Progenitor cell of endocrine pancreas (in vitro differentiated cells): ENCODE measurements around the gene FCN3. TPM values are rescaled to one million over a fixed set of nuclear protein-coding genes. Genes with fewer than 3 reads are reported as not detected.

ENCODE experiments used
- DNase-seq: peaks from one replicate; pipeline ENCODE4 v3.0.0; 2021; ENCODE audit warnings: low spot score; ENCODE audit not compliant: unreplicated experiment
- H3K27ac Mint-ChIP-seq: 2 replicates; pipeline ENCODE4 v1.8.0; 2021; ENCODE audit warnings: mild to moderate bottlenecking, moderate library complexity, mixed read lengths
- H3K27me3 Mint-ChIP-seq: 2 replicates; pipeline ENCODE4 v1.8.0; 2021; ENCODE audit warnings: mixed read lengths
- H3K36me3 Mint-ChIP-seq: 2 replicates; pipeline ENCODE4 v1.8.0; 2022; ENCODE audit warnings: mixed read lengths; ENCODE audit not compliant: insufficient read depth
- H3K4me1 Mint-ChIP-seq: 2 replicates; pipeline ENCODE4 v1.8.0; 2021; ENCODE audit warnings: low read depth, mixed read lengths
- H3K4me3 Mint-ChIP-seq: 2 replicates; pipeline ENCODE4 v1.8.0; 2021; ENCODE audit warnings: low read depth, mild to moderate bottlenecking, moderate library complexity, mixed read lengths
- H3K9me3 Mint-ChIP-seq: 2 replicates; pipeline ENCODE4 v1.8.0; 2021; ENCODE audit warnings: low read depth, mixed read lengths
- CTCF ChIP-seq: fragments of 200-600 bp; sonication (generic); IDR thresholded peaks from one replicate; pipeline ENCODE4 v1.5.0; 2021; ENCODE audit warnings: antibody characterized with exemption, mild to moderate bottlenecking; ENCODE audit not compliant: unreplicated experiment
- total RNA-seq: library from RNA; stranded (reverse); gene quantifications from 2 replicates; pipeline ENCODE4 v1.2.1, GENCODE V29; 2021

Gene FCN3
- total RNA-seq, 1 donor from 2014 or later, result not detected

- no peaks in the 10 kb centered on the region for H3K36me3 Mint-ChIP-seq
- H3K9me3 Mint-ChIP-seq, result no peaks in the 10 kb centered on the region
- peaks cover 9% of the 10 kb centered on the region for H3K4me1 Mint-ChIP-seq
- no peak overlapping the region for H3K27ac Mint-ChIP-seq
- H3K4me3 Mint-ChIP-seq, result no peak overlapping the region
- no peak for TF ChIP-seq CTCF
- H3K27me3 Mint-ChIP-seq, result peaks cover 15% of the 10 kb centered on the region
- DNase-seq, result no peak
Observed at GRCh38 chr1:27394282-27394658, 19.6 kb upstream of the FCN3 start.

GRCh38 chr1:27393641-27394281 is 19.1 kb upstream of the FCN3 start:
- H3K9me3 Mint-ChIP-seq, result no peaks in the 10 kb centered on the region
- H3K27me3 Mint-ChIP-seq, result peaks cover 15% of the 10 kb centered on the region
- peaks cover 8% of the 10 kb centered on the region for H3K4me1 Mint-ChIP-seq
- no peaks in the 10 kb centered on the region for H3K36me3 Mint-ChIP-seq
- TF ChIP-seq CTCF, result no peak
- no peak overlapping the region for H3K4me3 Mint-ChIP-seq
- no peak for DNase-seq
- no peak overlapping the region for H3K27ac Mint-ChIP-seq

- Mint-ChIP-seq H3K9me3 (no peaks in the 10 kb centered on the region), H3K36me3 (no peaks in the 10 kb centered on the region), H3K27ac (peak overlapping the region; percentile 88), H3K27me3 (peaks cover 17% of the 10 kb centered on the region), H3K4me3 (peak overlapping the region; percentile 78), H3K4me1 (peaks cover 6% of the 10 kb centered on the region)
- no peak for DNase-seq
- peak; percentile 46 for TF ChIP-seq CTCF
Observed at GRCh38 chr1:27392778-27393635, 18.4 kb upstream of the FCN3 start.

GRCh38 chr1:27392096-27392777 is 17.6 kb upstream of the FCN3 start, which contains the start of gene GPR3:
TSS of gene GPR3 (plus strand) at chr1:27392622. CDS start at chr1:27393799, 1,177 bp downstream.
- Mint-ChIP-seq H3K4me3 (peak within 1 kb of the TSS; percentile 78), H3K4me1 (peaks cover 6% of the 10 kb centered on the region), H3K9me3 (no peaks in the 10 kb centered on the region), H3K27ac (peak within 1 kb of the TSS; percentile 88), H3K27me3 (peaks cover 17% of the 10 kb centered on the region), H3K36me3 (no peaks in the 10 kb centered on the region)
- peak; percentile 82 for DNase-seq
- peak; percentile 44 for TF ChIP-seq CTCF

- H3K27me3 Mint-ChIP-seq, result peaks cover 22% of the 10 kb centered on the region
- H3K27ac Mint-ChIP-seq, result peak overlapping the region; percentile 60
- no peaks in the 10 kb centered on the region for H3K9me3 Mint-ChIP-seq
- no peak for DNase-seq
- H3K4me1 Mint-ChIP-seq, result peaks cover 6% of the 10 kb centered on the region
- no peaks in the 10 kb centered on the region for H3K36me3 Mint-ChIP-seq
- peak overlapping the region; percentile 70 for H3K4me3 Mint-ChIP-seq
- no peak for TF ChIP-seq CTCF
Observed at GRCh38 chr1:27391511-27392095, 17.0 kb upstream of the FCN3 start.
